ENCODE data around the gene CHD9NB.
"Not testable (repeated sequence)": the region's sequence is repeated elsewhere in the genome, so short reads cannot be mapped to it uniquely, and the experiment has no call there.

Gene CHD9NB

GRCh38 chr16:53081686-53082407 lies 29.1 kb upstream of the CHD9NB start:
- Histone ChIP-seq H3K36me3 (no peaks in the 10 kb centered on the region), H3K27me3 (ENCODE audit: insufficient read depth, low read depth, severe bottlenecking) (no peaks in the 10 kb centered on the region), H3K4me3 (ENCODE audit: low read depth, low read length) (no peak overlapping the region), H3K27ac (no peak overlapping the region), H3K9me3 (ENCODE audit: severe bottlenecking) (no peaks in the 10 kb centered on the region)
- DNase-seq, result no peak
- TF ChIP-seq CTCF (IDR thresholded peaks at IDR 0.05; ENCODE audit: low read depth, low read length), result no peak

- DNase-seq, result no peak
- no peaks in the 10 kb centered on the region for H3K36me3 ChIP-seq
- H3K4me3 ChIP-seq (ENCODE audit: low read depth, low read length), result no peak overlapping the region
- no peak overlapping the region for H3K27ac ChIP-seq
- H3K27me3 ChIP-seq (ENCODE audit: insufficient read depth, low read depth, severe bottlenecking), result no peaks in the 10 kb centered on the region
- H3K9me3 ChIP-seq (ENCODE audit: severe bottlenecking), result no peaks in the 10 kb centered on the region
- TF ChIP-seq CTCF (IDR thresholded peaks at IDR 0.05; ENCODE audit: low read depth, low read length), result no peak
Observed at GRCh38 chr16:53081032-53081424, 28.3 kb upstream of the CHD9NB start.

- TF ChIP-seq CTCF (IDR thresholded peaks at IDR 0.05; ENCODE audit: low read depth, low read length), result no peak
- H3K4me3 ChIP-seq (ENCODE audit: low read depth, low read length), result no peak overlapping the region
- H3K27me3 ChIP-seq (ENCODE audit: insufficient read depth, low read depth, severe bottlenecking), result no peaks in the 10 kb centered on the region
- H3K36me3 ChIP-seq, result no peaks in the 10 kb centered on the region
- no peaks in the 10 kb centered on the region for H3K9me3 ChIP-seq (ENCODE audit: severe bottlenecking)
- H3K27ac ChIP-seq, result no peak overlapping the region
- no peak for DNase-seq
Observed at GRCh38 chr16:53080345-53081031, 27.8 kb upstream of the CHD9NB start.

- Histone ChIP-seq H3K27ac (no peak overlapping the region), H3K4me3 (ENCODE audit: low read depth, low read length) (no peak overlapping the region), H3K27me3 (ENCODE audit: insufficient read depth, low read depth, severe bottlenecking) (no peaks in the 10 kb centered on the region), H3K9me3 (ENCODE audit: severe bottlenecking) (peaks cover 4% of the 10 kb centered on the region), H3K36me3 (no peaks in the 10 kb centered on the region)
- no peak for TF ChIP-seq CTCF (IDR thresholded peaks at IDR 0.05; ENCODE audit: low read depth, low read length)
- DNase-seq, result no peak
Observed at GRCh38 chr16:53078765-53079485, 26.2 kb upstream of the CHD9NB start.

GRCh38 chr16:53078247-53078646 lies 25.6 kb upstream of the CHD9NB start:
- DNase-seq, result no peak
- H3K27me3 ChIP-seq (ENCODE audit: insufficient read depth, low read depth, severe bottlenecking), result no peaks in the 10 kb centered on the region
- no peak for TF ChIP-seq CTCF (IDR thresholded peaks at IDR 0.05; ENCODE audit: low read depth, low read length)
- H3K9me3 ChIP-seq (ENCODE audit: severe bottlenecking), result peaks cover 4% of the 10 kb centered on the region
- H3K36me3 ChIP-seq, result no peaks in the 10 kb centered on the region
- no peak overlapping the region for H3K27ac ChIP-seq
- H3K4me3 ChIP-seq (ENCODE audit: low read depth, low read length), result no peak overlapping the region

GRCh38 chr16:53075461-53075860 lies 22.8 kb upstream of the CHD9NB start:
- not testable (repeated sequence) for H3K27ac ChIP-seq; H3K27me3 ChIP-seq (ENCODE audit: insufficient read depth, low read depth, severe bottlenecking); H3K9me3 ChIP-seq (ENCODE audit: severe bottlenecking); H3K4me3 ChIP-seq (ENCODE audit: low read depth, low read length); DNase-seq; H3K36me3 ChIP-seq

GRCh38 chr16:53074296-53074695 lies 21.6 kb upstream of the CHD9NB start:
- not testable (repeated sequence) for H3K27ac ChIP-seq; H3K27me3 ChIP-seq (ENCODE audit: insufficient read depth, low read depth, severe bottlenecking); DNase-seq; H3K9me3 ChIP-seq (ENCODE audit: severe bottlenecking); H3K36me3 ChIP-seq; H3K4me3 ChIP-seq (ENCODE audit: low read depth, low read length)
